Activated naive CD4-positive, alpha-beta T cell treated with anti-CD3 and anti-CD28 coated beads, Interleukin-2, amount 10 ng/mL, durations not matched to agents 7 days and 5 days (primary cell): Measurements from ENCODE around the gene BBS2.
A peak's percentile ranks its signal among the peaks of the same experiment; 100 is the strongest.
"Not testable (repeated sequence)": the region's sequence is repeated elsewhere in the genome, so short reads cannot be mapped to it uniquely, and the experiment has no call there.

Experiments
- CTCF ChIA-PET: fragments of 350-600 bp; sonication (Branson Sonifier 250); formaldehyde crosslinking; loops from one replicate; lab custom pipeline; 2021; ENCODE audit warnings: antibody characterized with exemption; lab: Charles Lee
- DNase-seq: peaks from one replicate; pipeline ENCODE4 v3.0.0-alpha.2; 2020
- H3K27ac Mint-ChIP-seq: one replicate; pipeline ENCODE4 v1.8.0; 2021; ENCODE audit warnings: mild to moderate bottlenecking, moderate library complexity, mixed read lengths
- H3K27me3 Mint-ChIP-seq: one replicate; pipeline ENCODE4 v1.8.0; 2021; ENCODE audit warnings: mild to moderate bottlenecking, mixed read lengths
- H3K36me3 Mint-ChIP-seq: one replicate; pipeline ENCODE4 v1.8.0; 2021; ENCODE audit warnings: mixed read lengths
- H3K4me1 Mint-ChIP-seq: one replicate; pipeline ENCODE4 v1.8.0; 2021; ENCODE audit warnings: mixed read lengths
- H3K4me3 Mint-ChIP-seq: one replicate; pipeline ENCODE4 v1.8.0; 2021; ENCODE audit warnings: mild to moderate bottlenecking, moderate library complexity, mixed read lengths
- H3K9me3 Mint-ChIP-seq: one replicate; pipeline ENCODE4 v1.8.0; 2021; ENCODE audit warnings: mixed read lengths

Gene BBS2

GRCh38 chr16:56510544-56510943 lies 9.3 kb downstream of the BBS2 start:
- no peaks in the 10 kb centered on the region for H3K27me3 Mint-ChIP-seq
- H3K36me3 Mint-ChIP-seq = peaks cover 11% of the 10 kb centered on the region
- no peaks in the 10 kb centered on the region for H3K9me3 Mint-ChIP-seq
- peaks cover 3% of the 10 kb centered on the region for H3K4me1 Mint-ChIP-seq
- CTCF ChIA-PET = interaction anchor here (1.4 kb wide), 1 partner anchor 90 kb away, joined by 5 read pairs; no protein-coding TSS in a partner anchor
- DNase-seq = no peak
- H3K4me3 Mint-ChIP-seq = no peak overlapping the region
- H3K27ac Mint-ChIP-seq = no peak overlapping the region

- H3K4me3 Mint-ChIP-seq = no peak overlapping the region
- H3K4me1 Mint-ChIP-seq = no peaks in the 10 kb centered on the region
- peaks cover 16% of the 10 kb centered on the region for H3K36me3 Mint-ChIP-seq
- H3K9me3 Mint-ChIP-seq = no peaks in the 10 kb centered on the region
- DNase-seq = no peak
- H3K27me3 Mint-ChIP-seq = no peaks in the 10 kb centered on the region
- no peak overlapping the region for H3K27ac Mint-ChIP-seq
- CTCF ChIA-PET = interaction anchor here (0.6 to 1.0 kb wide), 2 partner anchors 11 to 22 kb away, joined by 3 read pairs; no protein-coding TSS in a partner anchor
Measured at GRCh38 chr16:56506941-56507340, 12.9 kb downstream of the BBS2 start.

- Mint-ChIP-seq H3K4me1 (no peaks in the 10 kb centered on the region), H3K36me3 (peaks cover 20% of the 10 kb centered on the region), H3K4me3 (no peak overlapping the region), H3K9me3 (no peaks in the 10 kb centered on the region), H3K27ac (no peak overlapping the region), H3K27me3 (no peaks in the 10 kb centered on the region)
- DNase-seq = no peak
- CTCF ChIA-PET = no interaction called here
Measured at GRCh38 chr16:56505181-56505580, 14.6 kb downstream of the BBS2 start.

GRCh38 chr16:56493815-56494214 lies 26.0 kb downstream of the BBS2 start:
- Mint-ChIP-seq H3K4me1 (no peaks in the 10 kb centered on the region), H3K9me3 (no peaks in the 10 kb centered on the region), H3K4me3 (no peak overlapping the region), H3K27ac (no peak overlapping the region), H3K36me3 (peaks cover 13% of the 10 kb centered on the region), H3K27me3 (no peaks in the 10 kb centered on the region)
- CTCF ChIA-PET = no interaction called here
- no peak for DNase-seq

- no peak for DNase-seq
- Mint-ChIP-seq H3K36me3 (peaks cover 6% of the 10 kb centered on the region), H3K27me3 (no peaks in the 10 kb centered on the region), H3K4me1 (no peaks in the 10 kb centered on the region), H3K27ac (no peak overlapping the region), H3K4me3 (no peak overlapping the region), H3K9me3 (no peaks in the 10 kb centered on the region)
- CTCF ChIA-PET = no interaction called here
Measured at GRCh38 chr16:56493126-56493525, 26.7 kb downstream of the BBS2 start.

GRCh38 chr16:56491657-56492261 lies 28.1 kb downstream of the BBS2 start:
- no peak for DNase-seq
- no peak overlapping the region for H3K4me3 Mint-ChIP-seq
- H3K9me3 Mint-ChIP-seq = no peaks in the 10 kb centered on the region
- H3K27me3 Mint-ChIP-seq = no peaks in the 10 kb centered on the region
- H3K4me1 Mint-ChIP-seq = no peaks in the 10 kb centered on the region
- CTCF ChIA-PET = interaction anchor here (0.7 kb wide), 1 partner anchor 437 kb away, joined by 3 read pairs; no protein-coding TSS in a partner anchor
- peaks cover 3% of the 10 kb centered on the region for H3K36me3 Mint-ChIP-seq
- no peak overlapping the region for H3K27ac Mint-ChIP-seq

- not testable (repeated sequence) for H3K36me3 Mint-ChIP-seq
Measured at GRCh38 chr16:56488868-56489267, 31.0 kb downstream of the BBS2 start.

GRCh38 chr16:56488035-56488434 lies 31.8 kb downstream of the BBS2 start:
- CTCF ChIA-PET = no interaction called here
- no peak for DNase-seq
- H3K27ac Mint-ChIP-seq = no peak overlapping the region
- H3K27me3 Mint-ChIP-seq = no peaks in the 10 kb centered on the region
- H3K36me3 Mint-ChIP-seq = peaks cover 10% of the 10 kb centered on the region
- H3K4me3 Mint-ChIP-seq = no peak overlapping the region
- no peaks in the 10 kb centered on the region for H3K4me1 Mint-ChIP-seq
- no peaks in the 10 kb centered on the region for H3K9me3 Mint-ChIP-seq

More at GRCh38 chr16:56488868-56489267, 31.0 kb downstream of the BBS2 start:
- CTCF ChIA-PET, DNase-seq, H3K27ac Mint-ChIP-seq, H3K4me3 Mint-ChIP-seq, H3K9me3 Mint-ChIP-seq, H3K27me3 Mint-ChIP-seq, H3K4me1 Mint-ChIP-seq: not testable (repeated sequence)

GRCh38 chr16:56483394-56483793 lies 36.4 kb downstream of the BBS2 start:
- Mint-ChIP-seq H3K9me3 (no peaks in the 10 kb centered on the region), H3K27ac (no peak overlapping the region), H3K27me3 (no peaks in the 10 kb centered on the region), H3K4me1 (no peaks in the 10 kb centered on the region), H3K36me3 (peaks cover 20% of the 10 kb centered on the region), H3K4me3 (no peak overlapping the region)
- CTCF ChIA-PET = no interaction called here
- DNase-seq = no peak

- DNase-seq = no peak
- Mint-ChIP-seq H3K27me3 (no peaks in the 10 kb centered on the region), H3K9me3 (no peaks in the 10 kb centered on the region), H3K4me1 (peaks cover under 1% of the 10 kb centered on the region), H3K4me3 (no peak overlapping the region), H3K36me3 (peaks cover 20% of the 10 kb centered on the region), H3K27ac (no peak overlapping the region)
- CTCF ChIA-PET = no interaction called here
Measured at GRCh38 chr16:56482683-56483236, 37.1 kb downstream of the BBS2 start.

- no peak overlapping the region for H3K27ac Mint-ChIP-seq
- CTCF ChIA-PET = no interaction called here
Measured at GRCh38 chr16:56481468-56482122, 38.2 kb downstream of the BBS2 start.

GRCh38 chr16:56480776-56481467 lies 38.9 kb downstream of the BBS2 start:
- CTCF ChIA-PET = no interaction called here
- Mint-ChIP-seq H3K9me3 (no peaks in the 10 kb centered on the region), H3K27ac (peak overlapping the region; percentile 24), H3K4me3 (no peak overlapping the region), H3K4me1 (peaks cover 8% of the 10 kb centered on the region), H3K27me3 (no peaks in the 10 kb centered on the region), H3K36me3 (peaks cover 32% of the 10 kb centered on the region)
- no peak for DNase-seq

More at GRCh38 chr16:56481468-56482122, 38.2 kb downstream of the BBS2 start:
- DNase-seq = no peak
- Mint-ChIP-seq H3K4me1 (peaks cover 8% of the 10 kb centered on the region), H3K27me3 (no peaks in the 10 kb centered on the region), H3K36me3 (peaks cover 29% of the 10 kb centered on the region), H3K4me3 (no peak overlapping the region), H3K9me3 (no peaks in the 10 kb centered on the region)

GRCh38 chr16:56479469-56479868 lies 40.4 kb downstream of the BBS2 start:
- H3K4me3 Mint-ChIP-seq = no peak overlapping the region
- H3K27me3 Mint-ChIP-seq = no peaks in the 10 kb centered on the region
- H3K4me1 Mint-ChIP-seq = peaks cover 8% of the 10 kb centered on the region
- H3K9me3 Mint-ChIP-seq = no peaks in the 10 kb centered on the region
- no peak overlapping the region for H3K27ac Mint-ChIP-seq
- CTCF ChIA-PET = interaction anchor here (0.9 to 1.1 kb wide), 3 partner anchors 11 to 73 kb away, joined by 3 read pairs; no protein-coding TSS in a partner anchor
- no peak for DNase-seq
- peaks cover 38% of the 10 kb centered on the region for H3K36me3 Mint-ChIP-seq

- no peaks in the 10 kb centered on the region for H3K27me3 Mint-ChIP-seq
- CTCF ChIA-PET = interaction anchor here (0.9 to 1.1 kb wide), 2 partner anchors 19 to 72 kb away, joined by 3 read pairs; no protein-coding TSS in a partner anchor
- peaks cover 39% of the 10 kb centered on the region for H3K36me3 Mint-ChIP-seq
- H3K4me3 Mint-ChIP-seq = no peak overlapping the region
- no peaks in the 10 kb centered on the region for H3K9me3 Mint-ChIP-seq
- no peak overlapping the region for H3K27ac Mint-ChIP-seq
- H3K4me1 Mint-ChIP-seq = peaks cover 8% of the 10 kb centered on the region
- no peak for DNase-seq
Measured at GRCh38 chr16:56478281-56479049, 41.4 kb downstream of the BBS2 start.
